Vagina (tissue), 2 donors: Measurements from ENCODE around the gene C19orf33.

Experiments
- CTCF ChIP-seq, 3 experiments: fragments of 450-650 bp in 2 of 3; fragments of 200-600 bp in 1 of 3; sonication (generic) in 1 of 3; IDR thresholded peaks; one replicate each; pipeline ENCODE4 v1.5.1; 2017 to 2019; ENCODE audit warnings: antibody characterized with exemption in 3 of 3, mild to moderate bottlenecking in 2 of 3, moderate library complexity in 2 of 3
- POLR2A ChIP-seq, 2 donors: fragments of 450-650 bp; IDR thresholded peaks; one replicate each; pipeline ENCODE4 v1.6.1; 2017; ENCODE audit warnings: antibody characterized with exemption in 2 of 2, mild to moderate bottlenecking in 2 of 2, moderate library complexity in 2 of 2

- TF ChIP-seq CTCF (IDR thresholded peaks at IDR 0.05) = no peak
- no peak for TF ChIP-seq POLR2A (IDR thresholded peaks at IDR 0.05)
These were observed 27.7 kb downstream of the C19orf33 start for GRCh38 chr19:38331728-38332127.
